ENCODE results near the gene MT1A. TPM values are rescaled to one million over a fixed set of nuclear protein-coding genes. Genes with fewer than 3 reads are reported as not detected.
"Not testable (repeated sequence)": the region's sequence is repeated elsewhere in the genome, so short reads cannot be mapped to it uniquely, and the experiment has no call there.

MT1A gene
- total RNA-seq, 1 experiment from 2014 or later, result not detected

GRCh38 chr16:56657555-56658326 is 19.3 kb downstream of the MT1A start, which contains the start of gene MT1F:
Gene MT1F (plus strand): TSS chr16:56657959. CDS start chr16:56658059, 100 bp downstream.
- DNase-seq (ENCODE audit: low spot score), result no peak

- no peak for DNase-seq (ENCODE audit: low spot score)
These were observed 19.9 kb downstream of the MT1A start for GRCh38 chr16:56658327-56658875.

GRCh38 chr16:56662357-56663354 is 24.2 kb downstream of the MT1A start:
- DNase-seq (ENCODE audit: low spot score), result no peak

GRCh38 chr16:56664506-56664905 is 26.0 kb downstream of the MT1A start:
- DNase-seq (ENCODE audit: low spot score), result no peak

GRCh38 chr16:56665286-56666261 is 27.1 kb downstream of the MT1A start:
- DNase-seq (ENCODE audit: low spot score), result not testable (repeated sequence)

GRCh38 chr16:56667581-56668571 is 29.4 kb downstream of the MT1A start, which contains the start of gene MT1G:
Gene MT1G (minus strand): TSS chr16:56668065. CDS start chr16:56667993, 72 bp downstream.
- DNase-seq (ENCODE audit: low spot score), result no peak

GRCh38 chr16:56669005-56669839 is 30.8 kb downstream of the MT1A start, which contains the start of gene MT1H:
Gene MT1H (plus strand): TSS chr16:56669814. CDS start chr16:56669885, 71 bp downstream.
- DNase-seq (ENCODE audit: low spot score), result no peak

- no peak for DNase-seq (ENCODE audit: low spot score)
These were observed 31.6 kb downstream of the MT1A start for GRCh38 chr16:56669840-56670619.

GRCh38 chr16:56670620-56670934 is 32.1 kb downstream of the MT1A start:
- no peak for DNase-seq (ENCODE audit: low spot score)

- DNase-seq (ENCODE audit: low spot score), result not testable (repeated sequence)
These were observed 33.2 kb downstream of the MT1A start for GRCh38 chr16:56671691-56672090.

- DNase-seq (ENCODE audit: low spot score), result not testable (repeated sequence)
These were observed 33.7 kb downstream of the MT1A start for GRCh38 chr16:56672171-56672570.

- no peak for DNase-seq (ENCODE audit: low spot score)
These were observed 34.5 kb downstream of the MT1A start for GRCh38 chr16:56672761-56673536.

GRCh38 chr16:56673921-56674320 is 35.5 kb downstream of the MT1A start:
- DNase-seq (ENCODE audit: low spot score), result no peak

- not testable (repeated sequence) for DNase-seq (ENCODE audit: low spot score)
These were observed 36.1 kb downstream of the MT1A start for GRCh38 chr16:56674570-56674969.

GRCh38 chr16:56675685-56676210 is 37.3 kb downstream of the MT1A start:
- DNase-seq (ENCODE audit: low spot score), result no peak

- no peak for DNase-seq (ENCODE audit: low spot score)
These were observed 39.0 kb downstream of the MT1A start for GRCh38 chr16:56677474-56677873.
